Cerebellar nuclear complex (tissue), 1 donor: ENCODE data around the gene KLHL14.

ENCODE experiments used
- DNase-seq, 2 experiments: peaks; one replicate each; lab custom pipeline; 2025; lab: John Stamatoyannopoulos, UW

The KLHL14 gene

GRCh38 chr18:32770054-32770665, 2.7 kb downstream of the KLHL14 start:
- DNase-seq: no peak

GRCh38 chr18:32769586-32770053, 3.2 kb downstream of the KLHL14 start:
- DNase-seq: no peak

GRCh38 chr18:32769071-32769585, 3.7 kb downstream of the KLHL14 start:
- no peak for DNase-seq

- DNase-seq: no peak
These were observed 5.4 kb downstream of the KLHL14 start for GRCh38 chr18:32767400-32767799.

- DNase-seq: no peak
These were observed 8.1 kb downstream of the KLHL14 start for GRCh38 chr18:32764611-32765244.

- DNase-seq: no peak
These were observed 9.5 kb downstream of the KLHL14 start for GRCh38 chr18:32763293-32763692.

- no peak for DNase-seq
These were observed 11.6 kb downstream of the KLHL14 start for GRCh38 chr18:32761231-32761630.

GRCh38 chr18:32760391-32760790, 12.4 kb downstream of the KLHL14 start:
- no peak for DNase-seq

GRCh38 chr18:32759611-32760167, 13.1 kb downstream of the KLHL14 start:
- DNase-seq: no peak

GRCh38 chr18:32754508-32755263, 18.1 kb downstream of the KLHL14 start:
- no peak for DNase-seq

- DNase-seq: no peak
These were observed 19.1 kb downstream of the KLHL14 start for GRCh38 chr18:32753656-32754260.

GRCh38 chr18:32750328-32750727, 22.5 kb downstream of the KLHL14 start:
- DNase-seq: no peak

GRCh38 chr18:32749809-32750208, 23.0 kb downstream of the KLHL14 start:
- no peak for DNase-seq

- no peak for DNase-seq
These were observed 30.2 kb downstream of the KLHL14 start for GRCh38 chr18:32742579-32742978.

- DNase-seq: no peak
These were observed 37.0 kb downstream of the KLHL14 start for GRCh38 chr18:32735781-32736180.

- DNase-seq: no peak
These were observed 38.4 kb downstream of the KLHL14 start for GRCh38 chr18:32734442-32734841.

GRCh38 chr18:32732165-32732564, 40.7 kb downstream of the KLHL14 start:
- DNase-seq: no peak

GRCh38 chr18:32730620-32731091, 42.2 kb downstream of the KLHL14 start:
- no peak for DNase-seq

- no peak for DNase-seq
These were observed 42.8 kb downstream of the KLHL14 start for GRCh38 chr18:32730068-32730467.

GRCh38 chr18:32724071-32724749, 48.6 kb downstream of the KLHL14 start:
- DNase-seq: no peak

- DNase-seq: no peak
These were observed 50.5 kb downstream of the KLHL14 start for GRCh38 chr18:32722279-32722678.
